ENCODE data around the gene ZNF664. TPM values are rescaled to one million over a fixed set of nuclear protein-coding genes. Genes with fewer than 3 reads are reported as not detected.

Gene ZNF664
- total RNA-seq, 4 donors from 2014 or later, result 120 to 187 (median 138) TPM

DNA sequence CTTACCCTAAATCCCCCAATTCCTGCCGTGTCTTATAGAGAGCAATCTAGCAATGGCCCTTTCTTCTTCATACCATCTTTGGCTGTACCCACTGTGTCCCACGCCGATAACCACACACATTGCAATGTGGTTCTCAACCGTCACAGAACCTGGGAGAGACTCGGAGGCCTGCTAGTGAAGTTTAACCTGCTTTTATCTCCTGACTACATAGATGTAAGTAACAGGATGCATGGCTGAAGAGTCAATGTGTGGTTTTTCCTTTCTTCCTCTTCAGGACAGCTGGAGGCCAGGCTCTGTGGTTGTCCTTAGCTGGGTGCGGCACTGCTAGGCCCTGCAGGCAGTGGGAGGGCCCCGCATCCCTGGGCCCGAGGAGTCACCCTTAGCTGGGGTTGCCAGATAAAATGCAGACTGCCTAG is 51.3 kb downstream of the ZNF664 start:
- Histone ChIP-seq H3K4me1 (peaks cover 0 to 15% of the 10 kb centered on the region in 2 donors), H3K36me3 (no peaks in the 10 kb centered on the region), H3K27me3 (no peaks in the 10 kb centered on the region), H3K9me3 (no peaks in the 10 kb centered on the region), H3K4me3 (replicated peaks in 1 of 3) (no peak overlapping the region), H3K27ac (no peak overlapping the region)
- no peak for TF ChIP-seq POLR2A (IDR thresholded peaks at IDR 0.05)
- TF ChIP-seq, protein P1, sequence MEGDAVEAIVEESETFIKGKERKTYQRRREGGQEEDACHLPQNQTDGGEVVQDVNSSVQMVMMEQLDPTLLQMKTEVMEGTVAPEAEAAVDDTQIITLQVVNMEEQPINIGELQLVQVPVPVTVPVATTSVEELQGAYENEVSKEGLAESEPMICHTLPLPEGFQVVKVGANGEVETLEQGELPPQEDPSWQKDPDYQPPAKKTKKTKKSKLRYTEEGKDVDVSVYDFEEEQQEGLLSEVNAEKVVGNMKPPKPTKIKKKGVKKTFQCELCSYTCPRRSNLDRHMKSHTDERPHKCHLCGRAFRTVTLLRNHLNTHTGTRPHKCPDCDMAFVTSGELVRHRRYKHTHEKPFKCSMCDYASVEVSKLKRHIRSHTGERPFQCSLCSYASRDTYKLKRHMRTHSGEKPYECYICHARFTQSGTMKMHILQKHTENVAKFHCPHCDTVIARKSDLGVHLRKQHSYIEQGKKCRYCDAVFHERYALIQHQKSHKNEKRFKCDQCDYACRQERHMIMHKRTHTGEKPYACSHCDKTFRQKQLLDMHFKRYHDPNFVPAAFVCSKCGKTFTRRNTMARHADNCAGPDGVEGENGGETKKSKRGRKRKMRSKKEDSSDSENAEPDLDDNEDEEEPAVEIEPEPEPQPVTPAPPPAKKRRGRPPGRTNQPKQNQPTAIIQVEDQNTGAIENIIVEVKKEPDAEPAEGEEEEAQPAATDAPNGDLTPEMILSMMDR (IDR thresholded peaks at IDR 0.05), result no peak
- no peak for DNase-seq
- intact Hi-C loops (cut with DNase I), result no loop called here
- WGBS, 2 donors, result 82 to 87% methylated on average over 8 of the region's 8 CpGs

DNA sequence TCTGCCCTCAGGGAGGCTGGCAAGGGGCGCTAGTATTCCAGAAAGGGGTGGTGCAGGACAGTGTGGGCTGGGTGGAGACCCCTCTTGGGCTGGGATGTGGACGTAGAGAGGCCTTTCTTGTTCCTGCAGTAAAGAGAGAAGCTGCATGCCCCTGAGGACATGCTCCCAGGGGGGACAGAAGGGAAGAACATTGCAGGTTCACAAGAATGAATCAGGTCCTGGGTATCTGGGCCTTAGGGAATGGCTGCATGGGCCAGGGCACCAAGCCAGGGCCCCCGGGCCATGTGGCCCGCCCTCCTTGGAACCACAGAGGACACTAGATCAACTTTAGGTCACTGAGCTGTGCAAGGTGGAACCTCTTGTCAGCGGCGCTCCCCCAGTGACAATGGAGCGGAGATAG is 51.8 kb downstream of the ZNF664 start:
- no peak for TF ChIP-seq POLR2A (IDR thresholded peaks at IDR 0.05)
- TF ChIP-seq, protein P1 (IDR thresholded peaks at IDR 0.05), result no peak
- no peak for DNase-seq
- Histone ChIP-seq H3K27me3 (no peaks in the 10 kb centered on the region), H3K4me1 (peaks cover 0 to 15% of the 10 kb centered on the region in 2 donors), H3K9me3 (no peaks in the 10 kb centered on the region), H3K36me3 (no peaks in the 10 kb centered on the region), H3K4me3 (replicated peaks in 1 of 3) (no peak overlapping the region), H3K27ac (no peak overlapping the region)
- 68 to 80% methylated on average over 7 of the region's 7 CpGs for WGBS, 2 donors
- intact Hi-C loops (cut with DNase I), result loop anchor here (5.0 kb wide), 1 partner anchor 112 kb away; no protein-coding TSS in a partner anchor

DNA sequence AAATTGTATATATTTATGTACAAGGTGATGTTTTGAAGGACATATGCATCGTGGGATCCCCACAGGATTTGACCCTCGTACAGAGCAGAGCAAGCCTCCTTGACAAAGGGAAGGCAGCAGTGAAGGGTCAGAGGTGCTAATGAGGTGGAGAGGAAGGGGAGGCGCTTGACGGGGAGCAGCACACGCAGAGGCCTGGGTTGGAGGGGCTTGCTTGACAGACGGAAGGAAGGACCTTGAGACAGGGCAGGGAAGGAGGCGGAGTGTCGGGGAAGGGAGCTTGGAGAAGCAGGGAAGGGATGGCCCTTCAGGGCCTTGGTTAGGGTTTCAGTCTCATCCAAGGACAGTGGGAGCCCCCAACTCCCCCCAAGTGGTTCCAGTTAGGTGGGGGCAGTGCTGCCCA is 52.6 kb downstream of the ZNF664 start:
- Histone ChIP-seq H3K4me3 (replicated peaks in 1 of 3) (no peak overlapping the region), H3K9me3 (no peaks in the 10 kb centered on the region), H3K36me3 (no peaks in the 10 kb centered on the region), H3K27me3 (no peaks in the 10 kb centered on the region), H3K27ac (no peak overlapping the region), H3K4me1 (peaks cover 0 to 9% of the 10 kb centered on the region in 2 donors)
- intact Hi-C loops (cut with DNase I), result loop anchor here (5.0 kb wide), 1 partner anchor 113 kb away; no protein-coding TSS in a partner anchor
- DNase-seq, result no peak
- TF ChIP-seq, protein P1 (IDR thresholded peaks at IDR 0.05), result no peak
- WGBS, 2 donors, result 76 to 87% methylated on average over 8 of the region's 8 CpGs

DNA sequence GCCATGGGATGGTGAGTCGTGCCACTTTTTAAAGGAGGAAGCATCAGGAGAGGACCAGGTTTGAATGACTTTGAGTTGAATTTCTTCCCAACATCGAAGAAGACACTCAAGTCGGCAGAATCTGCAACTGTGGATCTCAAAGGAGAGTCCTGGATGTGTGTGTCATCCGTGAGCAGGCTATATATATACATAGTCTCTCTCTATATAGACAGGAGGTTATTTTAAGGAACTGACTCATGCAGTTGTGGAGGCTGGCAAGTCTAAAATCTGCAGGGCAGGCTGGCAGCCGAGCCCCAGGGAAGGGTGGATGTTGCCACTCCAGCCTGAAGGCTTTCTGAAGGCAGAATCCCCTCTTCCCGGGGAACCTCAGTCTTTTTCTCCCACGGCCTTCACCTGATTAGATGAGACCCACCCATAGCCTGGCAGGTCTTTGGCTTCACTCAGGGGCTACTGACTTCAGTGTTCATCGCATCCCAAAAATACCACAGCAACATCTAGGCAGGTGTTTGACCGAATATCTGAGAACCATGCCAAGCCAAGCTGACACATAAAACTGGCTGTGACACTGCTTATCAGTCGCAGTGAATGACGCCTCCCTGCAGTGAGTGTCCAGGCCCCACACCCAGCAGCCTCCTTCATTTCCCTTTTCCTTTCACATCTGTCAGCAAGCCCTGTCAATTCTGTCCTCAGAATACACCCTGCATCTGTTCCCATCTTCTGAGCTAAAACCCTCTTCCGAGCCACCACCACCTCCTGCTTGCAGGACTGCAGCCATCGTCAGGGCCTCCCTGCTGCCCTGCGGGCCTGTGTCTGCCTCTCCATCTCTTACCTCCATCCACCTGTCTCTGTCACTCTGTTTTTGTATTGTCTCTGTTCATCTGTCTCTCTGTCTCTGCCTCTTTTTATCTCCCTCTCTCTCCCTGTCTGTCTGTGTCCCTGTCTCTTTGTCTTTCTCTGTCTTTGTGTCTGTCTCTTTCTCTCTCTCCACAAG is 54.0 kb downstream of the ZNF664 start:
- H3K4me3 ChIP-seq (replicated peaks in 1 of 3), result no peak overlapping the region
- no peak overlapping the region for H3K27ac ChIP-seq
- no peaks in the 10 kb centered on the region for H3K36me3 ChIP-seq
- no peak for TF ChIP-seq POLR2A (IDR thresholded peaks at IDR 0.05)
- TF ChIP-seq, protein P1 (IDR thresholded peaks at IDR 0.05), result no peak
- 87 to 94% methylated on average over 14 of the region's 14 CpGs for WGBS, 2 donors
- DNase-seq, result no peak
- intact Hi-C loops (cut with DNase I), result loop anchor here (5.0 kb wide), 1 partner anchor 115 kb away; no protein-coding TSS in a partner anchor
- no peaks in the 10 kb centered on the region for H3K27me3 ChIP-seq
- H3K9me3 ChIP-seq, result no peaks in the 10 kb centered on the region
- peaks cover 0 to 5% of the 10 kb centered on the region in 2 donors for H3K4me1 ChIP-seq

Measured in thyroid gland (tissue), 4 donors.